GM23248 (cell line): ENCODE data around the gene ABCB1. TPM values are rescaled to one million over a fixed set of nuclear protein-coding genes. Genes with fewer than 3 reads are reported as not detected.

Experiments
- DNase-seq: peaks from one replicate; pipeline ENCODE4 v3.0.0-alpha.2; 2015
- H2AFZ ChIP-seq: fragments of 200-600 bp; sonication (generic); 2 replicates; pipeline ENCODE4 v1.6.1; 2016; ENCODE audit warnings: antibody characterized with exemption
- H3F3A ChIP-seq: fragments of 200-600 bp; sonication (generic); 2 replicates; pipeline ENCODE4 v1.6.1; 2016; ENCODE audit warnings: mild to moderate bottlenecking, antibody characterized with exemption, mixed run types; ENCODE audit not compliant: insufficient read depth
- H3K27ac ChIP-seq: fragments of 200-600 bp; sonication (generic); 2 replicates; pipeline ENCODE4 v1.5.1; 2016; ENCODE audit warnings: mild to moderate bottlenecking
- H3K27me3 ChIP-seq: fragments of 200-600 bp; sonication (generic); replicated peaks from 2 replicates; pipeline ENCODE4 v1.6.1; 2016; ENCODE audit warnings: mild to moderate bottlenecking; ENCODE audit not compliant: insufficient read depth
- H3K36me3 ChIP-seq: fragments of 200-600 bp; sonication (generic); 2 replicates; pipeline ENCODE4 v1.6.1; 2016; ENCODE audit warnings: low read depth, mild to moderate bottlenecking
- H3K4me1 ChIP-seq: fragments of 200-600 bp; sonication (generic); 2 replicates; pipeline ENCODE4 v1.6.1; 2016; ENCODE audit warnings: mild to moderate bottlenecking; ENCODE audit not compliant: insufficient read depth
- H3K4me2 ChIP-seq: fragments of 200-600 bp; sonication (generic); one replicate; pipeline ENCODE4 v1.6.1; 2016; ENCODE audit warnings: mild to moderate bottlenecking; ENCODE audit not compliant: unreplicated experiment
- H3K4me3 ChIP-seq: fragments of 200-600 bp; sonication (generic); 2 replicates; pipeline ENCODE4 v1.5.1; 2016; ENCODE audit warnings: mild to moderate bottlenecking
- H3K79me2 ChIP-seq: fragments of 200-600 bp; sonication (generic); 2 replicates; pipeline ENCODE4 v1.6.1; 2016; ENCODE audit warnings: mild to moderate bottlenecking; ENCODE audit not compliant: insufficient read depth
- H3K9ac ChIP-seq: fragments of 200-600 bp; sonication (generic); 2 replicates; pipeline ENCODE4 v1.6.1; 2016; ENCODE audit warnings: mild to moderate bottlenecking
- H3K9me2 ChIP-seq: fragments of 200-600 bp; sonication (generic); 2 replicates; pipeline ENCODE4 v1.6.1; 2016; ENCODE audit warnings: mixed run types, mild to moderate bottlenecking, moderate library complexity; ENCODE audit not compliant: insufficient read depth
- H3K9me3 ChIP-seq: fragments of 200-600 bp; sonication (generic); one replicate; pipeline ENCODE4 v1.6.1; 2017; ENCODE audit warnings: low read depth
- H4K20me1 ChIP-seq: fragments of 200-600 bp; sonication (generic); 2 replicates; pipeline ENCODE4 v1.6.0; 2016; ENCODE audit not compliant: insufficient read depth
- EZH2 ChIP-seq: fragments of 200-600 bp; sonication (generic); IDR thresholded peaks from 2 replicates; pipeline ENCODE4 v1.6.1; 2018; ENCODE audit warnings: antibody characterized with exemption, mild to moderate bottlenecking; ENCODE audit not compliant: insufficient read depth, poor library complexity, severe bottlenecking
- EZH2phosphoT487 ChIP-seq: fragments of 200-600 bp; sonication (generic); IDR thresholded peaks from 2 replicates; pipeline ENCODE4 v1.6.1; 2018; ENCODE audit warnings: antibody characterized with exemption, moderate library complexity, mild to moderate bottlenecking, low read depth; ENCODE audit not compliant: insufficient read depth
- WGBS, 2 experiments: methylation state at CpG; one replicate each; pipeline ENCODE4 v1.1.6; 2015 to 2017; ENCODE audit warnings: low lambda C conversion rate in 2 of 2, low coverage in 1 of 2; ENCODE audit errors: missing lambda C conversion rate in 2 of 2; 5-methylcytosine and 5-hydroxymethylcytosine counted together
- in situ Hi-C: fragments of 300-500 bp; cut with MboI; formaldehyde crosslinking; loops from 2 replicates; pipeline ENCODE4 v1.15.0; 2020
- polyA plus RNA-seq: library from polyadenylated mRNA; unstranded; fragments of >200 nt; fragmentation: Nextera tagmentation; extraction: Ambion mirVana; gene quantifications from 2 replicates; pipeline ENCODE4 v1.2.1, GENCODE V29; 2016
- total RNA-seq: library from RNA; depleted of rRNA; stranded (reverse); fragments of >200 nt; shearing (Covaris generic); gene quantifications from 2 replicates; pipeline ENCODE4 v1.2.3, GENCODE V29; 2014

The ABCB1 gene
- total and polyA plus RNA-seq, 2 experiments from 2014 or later: 0.11 to 0.33 TPM

GRCh38 chr7:87541648-87542047, 59.0 kb downstream of the ABCB1 start:
- H3K36me3 ChIP-seq: no peaks in the 10 kb centered on the region
- no peak overlapping the region for H3K27ac ChIP-seq
- 48 to 56% methylated on average over 1 of the region's 1 CpG for WGBS, 2 experiments
- no peak for DNase-seq
- H3K4me2 ChIP-seq: no peak overlapping the region
- TF ChIP-seq EZH2 (no peak), EZH2phosphoT487 (no peak)
- H2AFZ ChIP-seq: no peak overlapping the region
- H3F3A ChIP-seq: no peaks in the 10 kb centered on the region
- H3K4me1 ChIP-seq: no peaks in the 10 kb centered on the region
- no peak overlapping the region for H3K4me3 ChIP-seq
- H3K27me3 ChIP-seq: no peaks in the 10 kb centered on the region
- no peak overlapping the region for H3K9ac ChIP-seq
- no peaks in the 10 kb centered on the region for H3K9me2 ChIP-seq
- no peaks in the 10 kb centered on the region for H3K9me3 ChIP-seq
- H4K20me1 ChIP-seq: no peaks in the 10 kb centered on the region
- no peaks in the 10 kb centered on the region for H3K79me2 ChIP-seq
- in situ Hi-C loops: no loop called here

DNA sequence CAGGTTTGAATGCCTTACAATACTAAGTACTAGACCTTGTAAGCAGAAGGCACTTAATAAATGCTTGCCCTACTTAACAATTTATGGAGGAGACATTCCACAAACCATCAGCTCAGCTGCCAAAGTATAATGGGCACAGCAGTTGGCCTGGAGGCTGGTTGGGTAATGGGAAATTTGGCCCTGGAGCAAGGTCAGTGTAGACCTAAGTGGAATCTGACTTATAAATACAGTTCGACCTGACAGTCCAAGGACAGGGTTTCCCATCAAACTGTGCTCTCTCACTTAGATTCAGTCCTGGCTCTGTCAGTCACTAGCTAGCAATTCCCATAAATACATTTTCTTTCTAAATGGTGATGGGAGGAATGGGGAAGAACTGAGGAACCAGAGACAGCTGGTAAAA, 62.6 kb downstream of the ABCB1 start:
- Histone ChIP-seq H4K20me1 (no peaks in the 10 kb centered on the region), H3K4me2 (no peak overlapping the region), H3K9me2 (no peaks in the 10 kb centered on the region), H3K79me2 (no peaks in the 10 kb centered on the region), H3K9ac (no peak overlapping the region), H2AFZ (no peak overlapping the region), H3K27me3 (no peaks in the 10 kb centered on the region), H3K4me3 (no peak overlapping the region), H3K36me3 (no peaks in the 10 kb centered on the region), H3F3A (no peaks in the 10 kb centered on the region), H3K27ac (no peak overlapping the region), H3K9me3 (no peaks in the 10 kb centered on the region), H3K4me1 (no peaks in the 10 kb centered on the region)
- DNase-seq: no peak
- TF ChIP-seq EZH2phosphoT487: no peak
- no peak for TF ChIP-seq EZH2
- WGBS, 2 experiments: 0 to 5% methylated on average over 1 of the region's 1 CpG
- in situ Hi-C loops: no loop called here

GRCh38 chr7:87534072-87534471, 66.6 kb downstream of the ABCB1 start:
- no peak overlapping the region for H2AFZ ChIP-seq
- H3K4me2 ChIP-seq: no peak overlapping the region
- H3K27ac ChIP-seq: no peak overlapping the region
- no peaks in the 10 kb centered on the region for H3K9me2 ChIP-seq
- 59 to 65% methylated on average over 2 of the region's 2 CpGs for WGBS, 2 experiments
- no peaks in the 10 kb centered on the region for H4K20me1 ChIP-seq
- no peaks in the 10 kb centered on the region for H3F3A ChIP-seq
- no peaks in the 10 kb centered on the region for H3K36me3 ChIP-seq
- no peaks in the 10 kb centered on the region for H3K4me1 ChIP-seq
- no peak overlapping the region for H3K4me3 ChIP-seq
- H3K9ac ChIP-seq: no peak overlapping the region
- TF ChIP-seq EZH2phosphoT487: no peak
- TF ChIP-seq EZH2: no peak
- H3K9me3 ChIP-seq: no peaks in the 10 kb centered on the region
- in situ Hi-C loops: no loop called here
- no peaks in the 10 kb centered on the region for H3K79me2 ChIP-seq
- H3K27me3 ChIP-seq: no peaks in the 10 kb centered on the region
- DNase-seq: no peak

- H3K36me3 ChIP-seq: no peaks in the 10 kb centered on the region
- H3K79me2 ChIP-seq: no peaks in the 10 kb centered on the region
- H3K9me2 ChIP-seq: no peaks in the 10 kb centered on the region
- H4K20me1 ChIP-seq: no peaks in the 10 kb centered on the region
- no peak overlapping the region for H3K9ac ChIP-seq
- no peak overlapping the region for H3K4me2 ChIP-seq
- no peaks in the 10 kb centered on the region for H3K9me3 ChIP-seq
- H3K27ac ChIP-seq: no peak overlapping the region
- no peaks in the 10 kb centered on the region for H3F3A ChIP-seq
- H3K4me1 ChIP-seq: no peaks in the 10 kb centered on the region
- no peak for DNase-seq
- no peak overlapping the region for H3K4me3 ChIP-seq
- H2AFZ ChIP-seq: no peak overlapping the region
- in situ Hi-C loops: no loop called here
- H3K27me3 ChIP-seq: no peaks in the 10 kb centered on the region
- TF ChIP-seq EZH2: no peak
- TF ChIP-seq EZH2phosphoT487: no peak
These were observed 70.6 kb downstream of the ABCB1 start for GRCh38 chr7:87530126-87530525.

- Histone ChIP-seq H3K27ac (no peak overlapping the region), H3F3A (no peaks in the 10 kb centered on the region), H3K9ac (no peak overlapping the region), H4K20me1 (no peaks in the 10 kb centered on the region), H3K4me3 (no peak overlapping the region), H3K9me3 (no peaks in the 10 kb centered on the region), H3K9me2 (no peaks in the 10 kb centered on the region), H2AFZ (no peak overlapping the region), H3K27me3 (no peaks in the 10 kb centered on the region), H3K36me3 (no peaks in the 10 kb centered on the region), H3K79me2 (no peaks in the 10 kb centered on the region), H3K4me2 (no peak overlapping the region), H3K4me1 (no peaks in the 10 kb centered on the region)
- in situ Hi-C loops: no loop called here
- no peak for DNase-seq
- WGBS, 2 experiments: 34 to 39% methylated on average over 2 of the region's 2 CpGs
- no peak for TF ChIP-seq EZH2
- TF ChIP-seq EZH2phosphoT487: no peak
These were observed 72.0 kb downstream of the ABCB1 start for GRCh38 chr7:87528730-87529129.
